OCI-LY1 (cell line): ENCODE results near the gene MARCHF10.
"Not testable (repeated sequence)": the region's sequence is repeated elsewhere in the genome, so short reads cannot be mapped to it uniquely, and the experiment has no call there.

ENCODE experiments used
- H2AFZ ChIP-seq: fragments of 200-600 bp; sonication (generic), shearing (Covaris generic); 2 replicates; pipeline ENCODE4 v1.6.0; 2014; ENCODE audit warnings: antibody characterized with exemption, mild to moderate bottlenecking, low read length
- H3F3A ChIP-seq: fragments of 200-600 bp; sonication (generic), shearing (Covaris generic); 2 replicates; pipeline ENCODE4 v1.6.0; 2014; ENCODE audit warnings: mild to moderate bottlenecking, antibody characterized with exemption, low read length, moderate library complexity; ENCODE audit not compliant: insufficient read depth
- H3K27ac ChIP-seq: fragments of 200-600 bp; sonication (generic); 2 replicates; pipeline ENCODE4 v1.5.1; 2014; ENCODE audit warnings: low read length, mixed run types, mild to moderate bottlenecking, low read depth; ENCODE audit not compliant: poor library complexity, severe bottlenecking
- H3K27me3 ChIP-seq: fragments of 200-600 bp; sonication (generic); 2 replicates; pipeline ENCODE4 v1.6.0; 2014; ENCODE audit warnings: antibody characterized with exemption, mild to moderate bottlenecking, low read length, moderate library complexity; ENCODE audit not compliant: insufficient read depth
- H3K36me3 ChIP-seq: fragments of 200-600 bp; sonication (generic); 2 replicates; pipeline ENCODE4 v1.6.1; 2014; ENCODE audit warnings: mild to moderate bottlenecking, antibody characterized with exemption, low read length, moderate library complexity, mixed read lengths; ENCODE audit not compliant: insufficient read depth
- H3K4me1 ChIP-seq: fragments of 200-600 bp; sonication (generic); 2 replicates; pipeline ENCODE4 v1.5.1; 2014; ENCODE audit warnings: mild to moderate bottlenecking, low read length, moderate library complexity; ENCODE audit not compliant: insufficient read depth, severe bottlenecking
- H3K4me2 ChIP-seq: fragments of 200-600 bp; sonication (generic), shearing (Covaris generic); 2 replicates; pipeline ENCODE4 v1.6.1; 2014; ENCODE audit warnings: low read length
- H3K4me3 ChIP-seq: fragments of 200-600 bp; sonication (generic); 2 replicates; pipeline ENCODE4 v1.5.1; 2014; ENCODE audit warnings: low read length, low read depth, mild to moderate bottlenecking, mixed read lengths; ENCODE audit not compliant: poor library complexity, severe bottlenecking
- H3K79me2 ChIP-seq: fragments of 200-600 bp; shearing (Covaris generic); 2 replicates; pipeline ENCODE4 v1.6.1; 2016; ENCODE audit warnings: mixed run types, low read length, mixed read lengths; ENCODE audit not compliant: insufficient read depth
- H3K9ac ChIP-seq: fragments of 200-600 bp; sonication (generic), shearing (Covaris generic); 2 replicates; pipeline ENCODE4 v1.6.1; 2014; ENCODE audit warnings: mild to moderate bottlenecking, low read length, mixed read lengths
- H3K9me2 ChIP-seq: fragments of 200-600 bp; sonication (generic), shearing (Covaris generic); 2 replicates; pipeline ENCODE4 v1.6.1; 2014; ENCODE audit warnings: low read depth, mild to moderate bottlenecking, low read length, mixed read lengths
- H3K9me3 ChIP-seq: fragments of 200-600 bp; shearing (Covaris generic); 2 replicates; pipeline ENCODE4 v1.6.1; 2014; ENCODE audit warnings: low read length, mixed read lengths
- H4K20me1 ChIP-seq: fragments of 200-600 bp; sonication (generic), shearing (Covaris generic); 2 replicates; pipeline ENCODE4 v1.6.0; 2016; ENCODE audit warnings: mild to moderate bottlenecking, low read length; ENCODE audit not compliant: insufficient read depth
- EZH2 ChIP-seq: fragments of 200-600 bp; sonication (generic), shearing (Covaris generic); IDR thresholded peaks from 2 replicates; pipeline ENCODE4 v1.8.0; 2017; ENCODE audit warnings: borderline replicate concordance, mixed run types, mild to moderate bottlenecking, antibody characterized with exemption, low read length, moderate library complexity, mixed read lengths
- TF ChIP-seq, protein P1 (sequence below): fragments of 200-600 bp; sonication (generic), shearing (Covaris generic); IDR thresholded peaks from 2 replicates; pipeline ENCODE4 v1.5.1; 2017; ENCODE audit warnings: mild to moderate bottlenecking, antibody characterized with exemption, low read length, moderate library complexity, mixed read lengths

The MARCHF10 gene

GRCh38 chr17:62786646-62787045, 21.5 kb downstream of the MARCHF10 start:
- Histone ChIP-seq H3K9ac (no peak overlapping the region), H3K79me2 (no peaks in the 10 kb centered on the region), H4K20me1 (no peaks in the 10 kb centered on the region), H3K36me3 (no peaks in the 10 kb centered on the region), H3K27ac (no peak overlapping the region), H3K9me3 (no peaks in the 10 kb centered on the region), H3K27me3 (no peaks in the 10 kb centered on the region), H3K4me3 (no peak overlapping the region), H3K4me2 (no peak overlapping the region), H3K9me2 (no peaks in the 10 kb centered on the region), H3K4me1 (no peaks in the 10 kb centered on the region), H2AFZ (no peak overlapping the region), H3F3A (no peaks in the 10 kb centered on the region)
- TF ChIP-seq EZH2: no peak
- TF ChIP-seq, protein P1, sequence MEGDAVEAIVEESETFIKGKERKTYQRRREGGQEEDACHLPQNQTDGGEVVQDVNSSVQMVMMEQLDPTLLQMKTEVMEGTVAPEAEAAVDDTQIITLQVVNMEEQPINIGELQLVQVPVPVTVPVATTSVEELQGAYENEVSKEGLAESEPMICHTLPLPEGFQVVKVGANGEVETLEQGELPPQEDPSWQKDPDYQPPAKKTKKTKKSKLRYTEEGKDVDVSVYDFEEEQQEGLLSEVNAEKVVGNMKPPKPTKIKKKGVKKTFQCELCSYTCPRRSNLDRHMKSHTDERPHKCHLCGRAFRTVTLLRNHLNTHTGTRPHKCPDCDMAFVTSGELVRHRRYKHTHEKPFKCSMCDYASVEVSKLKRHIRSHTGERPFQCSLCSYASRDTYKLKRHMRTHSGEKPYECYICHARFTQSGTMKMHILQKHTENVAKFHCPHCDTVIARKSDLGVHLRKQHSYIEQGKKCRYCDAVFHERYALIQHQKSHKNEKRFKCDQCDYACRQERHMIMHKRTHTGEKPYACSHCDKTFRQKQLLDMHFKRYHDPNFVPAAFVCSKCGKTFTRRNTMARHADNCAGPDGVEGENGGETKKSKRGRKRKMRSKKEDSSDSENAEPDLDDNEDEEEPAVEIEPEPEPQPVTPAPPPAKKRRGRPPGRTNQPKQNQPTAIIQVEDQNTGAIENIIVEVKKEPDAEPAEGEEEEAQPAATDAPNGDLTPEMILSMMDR: no peak

- not testable (repeated sequence) for H3K9me2 ChIP-seq, H4K20me1 ChIP-seq
Measured at GRCh38 chr17:62785983-62786382, 22.1 kb downstream of the MARCHF10 start.

DNA sequence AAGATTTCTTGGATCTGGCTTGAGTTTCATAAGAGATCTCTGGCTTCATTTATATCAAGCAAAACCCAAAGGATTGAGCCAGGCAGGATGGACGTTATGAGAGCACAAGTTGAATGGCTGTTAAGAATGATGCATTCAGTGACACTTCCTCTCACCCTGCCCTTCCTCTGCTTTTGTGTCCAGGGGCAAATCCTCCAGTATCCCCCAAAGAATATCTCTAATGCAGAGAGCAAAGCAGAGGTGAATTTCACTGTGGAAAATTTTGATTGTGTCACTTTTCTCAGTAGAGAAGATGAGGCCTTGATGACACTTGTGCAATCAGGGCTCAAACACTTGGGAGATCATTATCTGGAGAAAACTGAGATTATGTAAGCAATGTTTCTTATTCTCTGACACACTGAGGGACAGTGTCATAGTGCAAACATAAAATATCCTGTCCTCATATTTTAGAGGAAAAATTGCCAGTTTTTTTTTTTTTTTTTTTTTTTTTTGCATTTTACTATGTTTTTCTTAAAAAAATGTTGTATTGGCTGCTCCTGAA, 25.3 kb downstream of the MARCHF10 start:
- Histone ChIP-seq H2AFZ (no peak overlapping the region), H3K4me2 (no peak overlapping the region), H3K4me1 (no peaks in the 10 kb centered on the region), H3K79me2 (no peaks in the 10 kb centered on the region), H3K9me2 (no peaks in the 10 kb centered on the region), H3K9ac (no peak overlapping the region), H3K4me3 (no peak overlapping the region), H3K27me3 (no peaks in the 10 kb centered on the region), H3K27ac (no peak overlapping the region), H3F3A (no peaks in the 10 kb centered on the region), H3K9me3 (no peaks in the 10 kb centered on the region), H3K36me3 (no peaks in the 10 kb centered on the region), H4K20me1 (no peaks in the 10 kb centered on the region)
- TF ChIP-seq EZH2: no peak
- TF ChIP-seq, protein P1: no peak

More at GRCh38 chr17:62785983-62786382, 22.1 kb downstream of the MARCHF10 start:
- H3K4me1 ChIP-seq, H3K36me3 ChIP-seq, H3F3A ChIP-seq, H3K79me2 ChIP-seq, H3K4me3 ChIP-seq, H3K9me3 ChIP-seq, H3K27me3 ChIP-seq, H2AFZ ChIP-seq, H3K4me2 ChIP-seq, H3K27ac ChIP-seq, H3K9ac ChIP-seq: not testable (repeated sequence)

- Histone ChIP-seq H3K4me1 (no peaks in the 10 kb centered on the region), H3K4me2 (no peak overlapping the region)
Measured at GRCh38 chr17:62781831-62782251, 26.3 kb downstream of the MARCHF10 start.

More at GRCh38 chr17:62781831-62782251, 26.3 kb downstream of the MARCHF10 start:
- no peaks in the 10 kb centered on the region for H3K9me3 ChIP-seq
- TF ChIP-seq, protein P1: no peak
- no peak for TF ChIP-seq EZH2
- no peaks in the 10 kb centered on the region for H3K27me3 ChIP-seq
- no peaks in the 10 kb centered on the region for H3K9me2 ChIP-seq
- H3K79me2 ChIP-seq: no peaks in the 10 kb centered on the region
- H2AFZ ChIP-seq: no peak overlapping the region
- H3K9ac ChIP-seq: no peak overlapping the region
- H3K27ac ChIP-seq: no peak overlapping the region
- H4K20me1 ChIP-seq: no peaks in the 10 kb centered on the region
- H3K36me3 ChIP-seq: no peaks in the 10 kb centered on the region
- H3F3A ChIP-seq: no peaks in the 10 kb centered on the region
- no peak overlapping the region for H3K4me3 ChIP-seq
